GM19397 (cell line): ENCODE measurements around the gene PRELID3B.

Source experiments
- ATAC-seq: cut with Tn5 transposase; IDR thresholded peaks from one replicate; pipeline ENCODE4 v1.9.1; 2021; ENCODE audit warnings: mild to moderate bottlenecking, moderate library complexity; ENCODE audit not compliant: unreplicated experiment

Gene PRELID3B

GRCh38 chr20:59042151-59042795, at the start of gene PRELID3B:
Gene PRELID3B, minus strand, starts transcription at chr20:59042786. Its CDS starts 56 bp downstream, at chr20:59042730.
- peak; percentile 33 for ATAC-seq

- ATAC-seq: no peak
Measured at GRCh38 chr20:59087829-59088433, 45.3 kb upstream of the PRELID3B start.

- ATAC-seq: no peak
Measured at GRCh38 chr20:59086923-59087322, 44.3 kb upstream of the PRELID3B start.

GRCh38 chr20:59084041-59084850, 41.7 kb upstream of the PRELID3B start:
- ATAC-seq: no peak

GRCh38 chr20:59082981-59083380, 40.4 kb upstream of the PRELID3B start:
- ATAC-seq: no peak

GRCh38 chr20:59082077-59082740, 39.6 kb upstream of the PRELID3B start:
- no peak for ATAC-seq

- ATAC-seq: no peak
Measured at GRCh38 chr20:59081036-59081435, 38.5 kb upstream of the PRELID3B start.

GRCh38 chr20:59078231-59078630, 35.6 kb upstream of the PRELID3B start:
- no peak for ATAC-seq

GRCh38 chr20:59077705-59078104, 35.1 kb upstream of the PRELID3B start:
- ATAC-seq: no peak

GRCh38 chr20:59075934-59076508, 33.4 kb upstream of the PRELID3B start:
- no peak for ATAC-seq

GRCh38 chr20:59074456-59074855, 31.9 kb upstream of the PRELID3B start:
- ATAC-seq: no peak

- no peak for ATAC-seq
Measured at GRCh38 chr20:59073582-59073981, 31.0 kb upstream of the PRELID3B start.

GRCh38 chr20:59071216-59071615, 28.6 kb upstream of the PRELID3B start:
- ATAC-seq: no peak

- no peak for ATAC-seq
Measured at GRCh38 chr20:59069026-59069425, 26.4 kb upstream of the PRELID3B start.

GRCh38 chr20:59068534-59068933, 25.9 kb upstream of the PRELID3B start:
- ATAC-seq: no peak

- no peak for ATAC-seq
Measured at GRCh38 chr20:59064214-59064722, 21.7 kb upstream of the PRELID3B start.

GRCh38 chr20:59063358-59064213, 21.0 kb upstream of the PRELID3B start:
- no peak for ATAC-seq

GRCh38 chr20:59062081-59062480, 19.5 kb upstream of the PRELID3B start:
- ATAC-seq: no peak

GRCh38 chr20:59055302-59055701, 12.7 kb upstream of the PRELID3B start:
- no peak for ATAC-seq

GRCh38 chr20:59051666-59052185, 9.1 kb upstream of the PRELID3B start:
- no peak for ATAC-seq
